A673 (cell line): ENCODE results near the gene CRACDL. TPM values are rescaled to one million over a fixed set of nuclear protein-coding genes. Genes with fewer than 3 reads are reported as not detected.
A peak's percentile ranks its signal among the peaks of the same experiment; 100 is the strongest.

Source experiments
- BruUV-seq: library from RNA; stranded (reverse); fragments of 400-500 nt; replicated peaks from 2 replicates; lab custom pipeline; 2021; lab: Mats Ljungman, UMichigan
- CTCF ChIA-PET: fragments of 300-600 bp; sonication (Branson Sonifier 250); formaldehyde crosslinking; loops from one replicate; lab custom pipeline; 2022; ENCODE audit warnings: antibody characterized with exemption; lab: Charles Lee
- POLR2A ChIA-PET: fragments of 300-600 bp; sonication (Branson Sonifier 250); formaldehyde crosslinking; loops from one replicate; lab custom pipeline; 2022; ENCODE audit warnings: antibody characterized with exemption; ENCODE audit not compliant: low non-redundant PET; lab: Charles Lee
- DNase-seq: peaks from one replicate; pipeline ENCODE4 v3.0.0-alpha.2; 2015; ENCODE audit warnings: low spot score
- H3K27ac ChIP-seq: fragments of 200-600 bp; sonication (generic); 2 replicates; pipeline ENCODE4 v1.5.1; 2016; ENCODE audit warnings: mixed run types, low read depth, mild to moderate bottlenecking, mixed read lengths, antibody characterized with exemption, low read length; ENCODE audit not compliant: poor library complexity, severe bottlenecking
- H3K27me3 ChIP-seq: fragments of 200-600 bp; sonication (generic); replicated peaks from 2 replicates; pipeline ENCODE4 v1.6.1; 2017; ENCODE audit warnings: mixed run types, low read depth, mild to moderate bottlenecking, mixed read lengths, antibody characterized with exemption, low read length; ENCODE audit not compliant: insufficient read depth, poor library complexity
- H3K36me3 ChIP-seq: fragments of 200-600 bp; sonication (generic); 2 replicates; pipeline ENCODE4 v1.6.1; 2016; ENCODE audit warnings: mixed run types, mild to moderate bottlenecking, mixed read lengths, antibody characterized with exemption, low read length; ENCODE audit not compliant: insufficient read depth, poor library complexity, severe bottlenecking
- H3K4me1 ChIP-seq: fragments of 200-600 bp; sonication (generic); 2 replicates; pipeline ENCODE4 v1.6.1; 2017; ENCODE audit warnings: mixed run types, mild to moderate bottlenecking, mixed read lengths, antibody characterized with exemption, low read length; ENCODE audit not compliant: insufficient read depth, poor library complexity, severe bottlenecking
- H3K4me3 ChIP-seq: fragments of 200-600 bp; sonication (generic); 2 replicates; pipeline ENCODE4 v1.5.1; 2016; ENCODE audit warnings: low read depth, mixed run types, mild to moderate bottlenecking, mixed read lengths, low read length; ENCODE audit not compliant: poor library complexity, severe bottlenecking
- H3K9me3 ChIP-seq: fragments of 200-600 bp; sonication (generic); 2 replicates; pipeline ENCODE4 v1.6.1; 2016; ENCODE audit warnings: mixed run types, low read depth, mild to moderate bottlenecking, mixed read lengths, antibody characterized with exemption, low read length; ENCODE audit not compliant: poor library complexity, severe bottlenecking
- CTCF ChIP-seq: fragments of 300-800, 200-600 bp; sonication (generic); conservative IDR thresholded peaks from 2 replicates; pipeline ENCODE4 v1.5.1; 2017; ENCODE audit warnings: low read depth, mild to moderate bottlenecking, antibody characterized with exemption, low read length, moderate library complexity, mixed read lengths
- EZH2 ChIP-seq: fragments of 200-600 bp; sonication (generic); IDR thresholded peaks from 2 replicates; pipeline ENCODE4 v1.6.1; 2017; ENCODE audit warnings: borderline replicate concordance, low read depth, mild to moderate bottlenecking, mixed read lengths, antibody characterized with exemption, low read length; ENCODE audit not compliant: poor library complexity, severe bottlenecking
- intact Hi-C: fragments of 100-400 bp; cut with micrococcal nuclease; formaldehyde crosslinking; loops from one replicate; pipeline ENCODE4 v1.10.0; 2022; ENCODE audit not compliant: unreplicated experiment
- total RNA-seq: library from RNA; stranded (reverse); gene quantifications from 2 replicates; pipeline ENCODE4 v1.2.3, GENCODE V29; 2021

Gene CRACDL
- total RNA-seq, 1 experiment from 2014 or later = not detected

GRCh38 chr2:98935111-98935770 is 784 bp downstream of the CRACDL start:
- no TSS peak for BruUV-seq
- CTCF ChIA-PET = no interaction called here
- no peaks in the 10 kb centered on the region for H3K36me3 ChIP-seq
- no peak for DNase-seq
- POLR2A ChIA-PET = no interaction called here
- H3K27me3 ChIP-seq = peaks cover 53% of the 10 kb centered on the region
- no peaks in the 10 kb centered on the region for H3K9me3 ChIP-seq
- intact Hi-C loops = no loop called here
- H3K4me1 ChIP-seq = no peaks in the 10 kb centered on the region
- TF ChIP-seq CTCF (no peak), EZH2 (peak; percentile 53)
- H3K4me3 ChIP-seq = no peak overlapping the region
- no peak overlapping the region for H3K27ac ChIP-seq

GRCh38 chr2:98932778-98933343 is 3.2 kb downstream of the CRACDL start:
- no peaks in the 10 kb centered on the region for H3K9me3 ChIP-seq
- ChIA-PET POLR2A (no interaction called here), CTCF (no interaction called here)
- BruUV-seq = no TSS peak
- DNase-seq = no peak
- H3K27me3 ChIP-seq = peaks cover 38% of the 10 kb centered on the region
- no peaks in the 10 kb centered on the region for H3K4me1 ChIP-seq
- TF ChIP-seq CTCF (no peak), EZH2 (no peak)
- no peaks in the 10 kb centered on the region for H3K36me3 ChIP-seq
- intact Hi-C loops = no loop called here
- H3K27ac ChIP-seq = no peak overlapping the region
- H3K4me3 ChIP-seq = no peak overlapping the region

- Histone ChIP-seq H3K27ac (no peak overlapping the region), H3K4me1 (no peaks in the 10 kb centered on the region), H3K9me3 (no peaks in the 10 kb centered on the region), H3K36me3 (no peaks in the 10 kb centered on the region), H3K27me3 (peaks cover 31% of the 10 kb centered on the region), H3K4me3 (no peak overlapping the region)
- TF ChIP-seq CTCF (no peak), EZH2 (no peak)
- no peak for DNase-seq
- intact Hi-C loops = no loop called here
- no TSS peak for BruUV-seq
- CTCF ChIA-PET = no interaction called here
- POLR2A ChIA-PET = no interaction called here
Observed at GRCh38 chr2:98932164-98932563, 3.9 kb downstream of the CRACDL start.
